ENCODE results near the gene LZIC. TPM values are rescaled to one million over a fixed set of nuclear protein-coding genes. Genes with fewer than 3 reads are reported as not detected.

LZIC gene
- total and polyA plus RNA-seq, 11 donors: 18.5 to 37.7 (median 34.3) TPM

DNA sequence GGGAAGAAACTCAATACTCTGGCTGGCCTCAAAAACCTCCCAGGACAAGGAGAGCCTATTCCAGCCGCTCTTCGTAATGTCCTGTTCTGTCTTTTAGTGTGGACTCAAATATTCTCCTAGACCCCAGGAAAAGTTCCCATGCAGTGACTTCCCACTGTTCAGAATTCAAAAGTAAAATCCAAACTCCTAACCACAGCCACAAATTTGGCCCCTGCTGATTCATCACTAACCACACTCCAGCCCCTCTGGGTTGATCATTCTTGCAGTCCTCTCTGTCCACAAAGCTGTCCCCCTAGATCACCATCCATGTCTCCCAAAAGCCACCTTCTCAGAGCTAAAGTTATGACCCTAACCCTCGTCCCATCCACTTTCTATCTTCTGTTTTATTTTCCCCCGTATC is 38.2 kb downstream of the LZIC start:
- Histone ChIP-seq H3K27ac (peak overlapping the region in 4 of 12 donors; percentile 46 to 91 (median 87)), H3K27me3 (no peaks in the 10 kb centered on the region), H3K9me3 (no peaks in the 10 kb centered on the region), H3K4me3 (no peak overlapping the region), H3K36me3 (no peaks in the 10 kb centered on the region), H3K4me1 (peaks cover 0 to 87% (median 54%) of the 10 kb centered on the region in 12 donors)
- DNase-seq (no peak), ATAC-seq (no peak)
- intact Hi-C loops (cut with DNase I): no loop called here
- WGBS, 4 donors: 59 to 83% (median 73%) methylated on average over 4 of the region's 4 CpGs
- TF ChIP-seq POLR2A (IDR thresholded peaks at IDR 0.05): no peak
- TF ChIP-seq CTCF (IDR thresholded peaks at IDR 0.05): no peak

DNA sequence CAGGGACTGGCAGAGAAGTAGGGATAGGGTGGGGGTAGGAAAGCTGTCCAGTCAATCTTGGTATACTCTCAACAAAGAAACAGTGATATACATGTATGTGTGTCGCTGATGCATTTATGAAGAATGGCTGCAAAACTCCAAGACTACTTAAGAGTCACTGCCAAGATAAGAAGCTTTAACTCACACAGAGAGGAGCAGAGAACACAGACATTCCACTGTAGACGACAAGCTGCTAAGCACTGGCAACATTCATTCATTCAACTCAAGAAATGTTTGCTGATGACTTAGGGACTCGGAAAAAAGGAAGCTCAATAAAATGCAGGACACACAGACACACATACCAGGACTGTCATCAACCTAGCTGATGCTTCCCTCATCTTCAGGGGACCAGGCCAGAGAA is 38.6 kb downstream of the LZIC start:
- no peak for ATAC-seq
- Histone ChIP-seq H3K36me3 (no peaks in the 10 kb centered on the region), H3K4me3 (no peak overlapping the region), H3K27ac (peak overlapping the region in 7 of 12 donors; percentile 37 to 95 (median 88)), H3K4me1 (peaks cover 0 to 91% (median 58%) of the 10 kb centered on the region in 12 donors), H3K27me3 (no peaks in the 10 kb centered on the region), H3K9me3 (no peaks in the 10 kb centered on the region)
- DNase-seq: no peak
- intact Hi-C loops (cut with DNase I): no loop called here
- no peak for TF ChIP-seq POLR2A (IDR thresholded peaks at IDR 0.05)
- 56 to 69% (median 65%) methylated on average over 3 of the region's 3 CpGs for WGBS, 4 donors

DNA sequence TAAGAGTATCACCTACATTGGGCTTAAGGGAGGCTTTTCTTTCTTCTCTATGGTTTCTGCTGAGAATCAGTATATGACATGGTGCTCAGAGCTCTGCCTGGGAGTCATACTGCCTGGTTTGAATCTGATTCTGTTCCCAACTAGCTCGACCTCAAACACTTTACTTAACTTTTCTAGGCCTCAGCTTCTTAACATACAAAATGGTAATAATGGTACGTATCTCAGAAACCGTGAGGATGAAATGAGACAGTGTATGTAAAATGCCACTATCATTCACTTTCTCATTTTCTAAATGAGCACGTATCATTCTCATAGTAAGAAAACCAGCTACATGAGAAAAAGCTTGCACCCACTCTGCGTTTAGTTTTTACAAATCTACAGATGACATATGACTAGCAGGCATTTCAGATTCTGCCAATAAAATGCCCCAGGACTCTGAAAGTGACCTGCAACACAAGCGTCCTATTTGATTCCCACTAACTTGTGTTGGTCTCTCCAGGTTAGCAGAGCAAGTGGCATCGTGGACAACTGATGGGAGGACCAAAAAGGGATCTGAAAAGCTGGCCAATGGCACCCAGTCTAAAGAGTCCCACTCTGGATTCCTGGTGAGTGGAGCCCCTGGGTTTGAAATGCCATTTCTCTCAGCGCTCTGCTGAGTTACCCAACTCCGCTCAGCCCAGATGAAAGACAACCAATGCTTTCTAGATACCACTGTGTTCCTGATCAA is 39.2 kb downstream of the LZIC start:
- intact Hi-C loops (cut with DNase I): no loop called here
- Histone ChIP-seq H3K4me3 (no peak overlapping the region), H3K9me3 (no peaks in the 10 kb centered on the region), H3K36me3 (no peaks in the 10 kb centered on the region), H3K4me1 (peaks cover 0 to 85% (median 53%) of the 10 kb centered on the region in 12 donors), H3K27ac (peak overlapping the region in 10 of 12 donors; percentile 83 to 96 (median 90)), H3K27me3 (no peaks in the 10 kb centered on the region)
- WGBS, 4 donors: 80 to 82% (median 80%) methylated on average over 9 of the region's 9 CpGs
- TF ChIP-seq CTCF (IDR thresholded peaks at IDR 0.05) (no peak), POLR2A (IDR thresholded peaks at IDR 0.05) (no peak)
- DNase-seq: no peak
- ATAC-seq: no peak

- H3K27me3 ChIP-seq: no peaks in the 10 kb centered on the region
- no peak for TF ChIP-seq POLR2A (IDR thresholded peaks at IDR 0.05)
- WGBS, 4 donors: 25 to 37% (median 28%) methylated on average over 6 of the region's 6 CpGs
- ATAC-seq (peak in 3 of 4 donors; percentile 5 to 10 (median 6)), DNase-seq (peak in 1 of 5 donors; percentile 54)
- intact Hi-C loops (cut with DNase I): no loop called here
- peaks cover 0 to 73% (median 44%) of the 10 kb centered on the region in 12 donors for H3K4me1 ChIP-seq
- peak overlapping the region; percentile 83 to 96 (median 89) for H3K27ac ChIP-seq
- H3K9me3 ChIP-seq: no peaks in the 10 kb centered on the region
- H3K36me3 ChIP-seq: no peaks in the 10 kb centered on the region
- H3K4me3 ChIP-seq: peak overlapping the region in 1 of 12 donors; percentile 0
These were observed 41.1 kb downstream of the LZIC start for GRCh38 chr1:9902060-9902452.

DNA sequence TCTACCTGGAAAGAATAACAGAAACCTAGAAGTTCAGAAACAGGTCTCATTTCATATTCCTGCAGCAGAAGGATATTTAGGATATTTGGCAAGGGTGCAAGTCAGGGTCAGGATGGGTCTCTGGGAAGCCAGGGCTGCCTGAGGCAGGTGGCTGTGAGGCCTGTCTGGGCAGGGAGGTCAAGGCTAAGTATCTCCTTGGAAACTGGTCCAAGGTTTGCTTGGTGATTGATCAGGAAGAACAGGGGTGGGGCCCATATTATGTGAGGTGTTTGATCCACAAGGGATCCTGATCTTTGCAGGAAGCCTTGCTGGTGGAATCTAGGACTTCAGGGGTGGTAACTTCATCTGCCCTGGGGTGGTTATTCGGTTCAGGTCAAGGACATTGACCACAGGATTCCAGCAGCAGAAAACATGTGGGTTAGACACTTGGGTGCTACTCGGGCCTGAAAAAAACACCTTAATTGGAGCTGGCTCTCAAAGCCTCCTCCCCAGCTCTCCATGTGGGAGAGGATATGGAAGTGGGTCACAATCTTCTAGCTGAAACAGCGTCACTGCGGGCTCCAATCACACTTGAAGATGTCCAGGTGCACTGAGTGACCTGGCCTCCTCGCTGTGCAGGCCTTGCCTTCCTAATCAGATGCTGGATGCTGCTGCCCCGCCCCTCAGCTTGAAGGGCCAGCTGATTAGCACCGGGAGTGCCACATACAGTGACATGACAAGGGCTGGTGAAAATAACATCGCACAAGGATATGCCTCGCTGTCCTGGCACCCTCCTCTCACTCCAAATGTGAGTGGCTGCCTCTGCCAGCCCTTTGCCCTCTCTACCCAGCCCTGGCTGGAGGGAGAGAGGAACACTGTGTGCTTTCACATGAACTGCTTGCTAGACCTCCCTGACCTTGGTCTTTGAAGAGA is 41.8 kb downstream of the LZIC start:
- ATAC-seq (peak; percentile 83 to 90 (median 86)), DNase-seq (peak; percentile 57 to 85 (median 80))
- H3K27me3 ChIP-seq: no peaks in the 10 kb centered on the region
- H3K4me3 ChIP-seq: peak overlapping the region in 9 of 12 donors; percentile 30 to 51 (median 43)
- H3K36me3 ChIP-seq: no peaks in the 10 kb centered on the region
- intact Hi-C loops (cut with DNase I): no loop called here
- H3K4me1 ChIP-seq: peaks cover 0 to 70% (median 43%) of the 10 kb centered on the region in 12 donors
- no peaks in the 10 kb centered on the region for H3K9me3 ChIP-seq
- peak overlapping the region; percentile 83 to 96 (median 89) for H3K27ac ChIP-seq
- WGBS, 4 donors: 34 to 44% (median 39%) methylated on average over 9 of the region's 9 CpGs
- TF ChIP-seq CTCF (IDR thresholded peaks at IDR 0.05) (no peak), POLR2A (IDR thresholded peaks at IDR 0.05) (no peak)
